ENCODE data around the gene IGFBP5.

DNA sequence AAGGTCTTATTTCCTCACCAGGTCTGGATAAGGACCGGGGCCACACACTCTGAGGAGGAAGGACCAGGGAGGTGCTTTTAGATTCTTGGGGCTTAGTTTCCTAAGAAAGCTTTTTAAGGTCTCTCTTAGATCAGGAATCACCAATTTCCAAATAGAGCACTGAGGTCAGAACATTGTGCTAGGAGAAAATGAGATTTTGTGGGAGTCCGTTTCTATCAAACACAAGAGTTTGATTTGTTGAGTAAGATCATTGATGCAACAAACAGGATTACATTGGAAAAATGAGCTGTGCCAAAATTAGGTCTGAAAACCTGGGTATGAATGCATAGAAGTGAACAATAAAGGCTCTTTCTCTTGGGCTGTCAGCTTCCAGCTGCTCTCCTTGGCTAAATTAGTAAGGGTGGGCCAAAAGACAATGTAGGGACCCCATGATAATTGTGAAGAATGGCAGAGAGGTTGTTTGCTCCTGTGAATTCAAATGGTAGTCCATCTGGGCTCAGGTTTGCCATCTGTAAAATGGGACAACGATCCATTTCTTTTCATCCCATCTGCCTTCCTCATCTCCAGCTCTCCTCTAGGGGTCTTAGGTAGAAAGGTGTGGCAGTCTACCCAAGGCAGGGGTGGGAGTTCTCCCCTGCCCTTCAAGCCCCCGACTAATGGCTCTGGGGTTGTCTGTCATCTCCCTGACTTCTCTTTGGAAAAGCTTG lies 42.1 kb downstream of the IGFBP5 start:
- TF ChIP-seq, protein P1, sequence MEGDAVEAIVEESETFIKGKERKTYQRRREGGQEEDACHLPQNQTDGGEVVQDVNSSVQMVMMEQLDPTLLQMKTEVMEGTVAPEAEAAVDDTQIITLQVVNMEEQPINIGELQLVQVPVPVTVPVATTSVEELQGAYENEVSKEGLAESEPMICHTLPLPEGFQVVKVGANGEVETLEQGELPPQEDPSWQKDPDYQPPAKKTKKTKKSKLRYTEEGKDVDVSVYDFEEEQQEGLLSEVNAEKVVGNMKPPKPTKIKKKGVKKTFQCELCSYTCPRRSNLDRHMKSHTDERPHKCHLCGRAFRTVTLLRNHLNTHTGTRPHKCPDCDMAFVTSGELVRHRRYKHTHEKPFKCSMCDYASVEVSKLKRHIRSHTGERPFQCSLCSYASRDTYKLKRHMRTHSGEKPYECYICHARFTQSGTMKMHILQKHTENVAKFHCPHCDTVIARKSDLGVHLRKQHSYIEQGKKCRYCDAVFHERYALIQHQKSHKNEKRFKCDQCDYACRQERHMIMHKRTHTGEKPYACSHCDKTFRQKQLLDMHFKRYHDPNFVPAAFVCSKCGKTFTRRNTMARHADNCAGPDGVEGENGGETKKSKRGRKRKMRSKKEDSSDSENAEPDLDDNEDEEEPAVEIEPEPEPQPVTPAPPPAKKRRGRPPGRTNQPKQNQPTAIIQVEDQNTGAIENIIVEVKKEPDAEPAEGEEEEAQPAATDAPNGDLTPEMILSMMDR (IDR thresholded peaks at IDR 0.05), result no peak
- TF ChIP-seq EP300 (IDR thresholded peaks at IDR 0.05) (no peak), POLR2AphosphoS5 (IDR thresholded peaks at IDR 0.05) (no peak)

Measured in gastroesophageal sphincter (tissue), 3 donors.